ENCODE results near the gene SLC12A3.

DNA sequence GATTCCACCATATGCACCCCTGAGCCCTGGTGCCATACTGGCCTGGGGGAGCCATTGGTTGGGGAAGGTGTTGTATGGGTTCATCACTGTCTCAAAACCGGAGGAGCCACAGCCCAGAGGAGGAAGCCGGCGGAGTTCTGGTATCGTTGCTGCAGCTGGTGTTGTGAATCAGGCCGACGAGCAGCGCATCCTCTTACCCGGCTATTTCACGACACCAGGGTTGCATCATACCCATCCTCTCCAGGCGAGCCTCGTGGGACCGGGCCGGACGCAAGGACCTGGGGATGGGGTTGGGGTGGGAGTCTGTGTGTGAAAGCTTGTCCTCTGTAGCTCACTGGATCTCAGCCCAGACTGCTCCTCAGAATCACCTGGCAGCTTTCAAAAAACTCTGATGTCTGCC is 6.6 kb upstream of the SLC12A3 start:
- TF ChIP-seq EGR1 (IDR thresholded peaks at IDR 0.05; ENCODE audit: borderline replicate concordance, low read depth, low read length) (no peak), CTCF (IDR thresholded peaks at IDR 0.05; ENCODE audit: control extremely low read depth in 1 of 3, insufficient read depth in 1 of 3, low read depth in 1 of 3, low read length in 3 of 3) (no peak), POLR2AphosphoS5 (IDR thresholded peaks at IDR 0.05; ENCODE audit: low read depth, low read length) (no peak), MAFK (IDR thresholded peaks at IDR 0.05; ENCODE audit: low read depth, low read length) (no peak)

Data from H1 (cell line).